ENCODE measurements around the gene SMIM20. TPM values are rescaled to one million over a fixed set of nuclear protein-coding genes. Genes with fewer than 3 reads are reported as not detected.

Gene SMIM20
- total and polyA plus RNA-seq, 2 donors = 30.7 to 65.3 TPM

DNA sequence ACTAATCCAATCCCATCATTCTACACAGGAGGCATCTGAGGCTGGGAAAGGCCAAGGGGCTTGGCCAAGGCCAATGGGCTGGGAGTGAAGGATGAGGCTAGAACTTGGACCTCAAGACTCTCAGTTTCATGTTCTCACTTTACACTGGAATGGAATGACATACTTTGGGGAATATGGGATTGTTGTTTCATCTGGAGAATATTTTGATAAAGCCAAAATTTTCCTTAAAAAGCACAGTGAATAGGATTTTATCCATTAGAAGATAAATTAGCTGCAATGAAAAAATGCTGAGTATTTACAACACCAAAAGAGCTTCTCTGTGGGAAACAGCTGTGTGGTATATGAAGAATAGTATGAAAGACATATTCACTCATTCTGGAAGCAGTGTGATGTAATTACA lies 29.3 kb downstream of the SMIM20 start:
- H3K27me3 ChIP-seq (ENCODE audit: control insufficient read depth in 2 of 2, insufficient read depth in 1 of 2, low read length in 1 of 2) = no peaks in the 10 kb centered on the region
- no peaks in the 10 kb centered on the region for H3K4me1 ChIP-seq (ENCODE audit: control insufficient read depth in 2 of 2, insufficient read depth in 2 of 2, low read length in 2 of 2)
- no peak overlapping the region for H3K4me3 ChIP-seq (ENCODE audit: low read length in 2 of 2)
- no peak for DNase-seq (ENCODE audit: low read depth in 6 of 9, low spot score in 9 of 9)
- H3K27ac ChIP-seq (ENCODE audit: low read depth in 1 of 2, low read length in 1 of 2) = no peak overlapping the region
- H3K36me3 ChIP-seq (ENCODE audit: control insufficient read depth in 2 of 2, insufficient read depth in 2 of 2, low read length in 1 of 2) = no peaks in the 10 kb centered on the region
- H3K9me3 ChIP-seq (ENCODE audit: control insufficient read depth in 2 of 2, insufficient read depth in 1 of 2, low read length in 1 of 2) = no peaks in the 10 kb centered on the region

DNA sequence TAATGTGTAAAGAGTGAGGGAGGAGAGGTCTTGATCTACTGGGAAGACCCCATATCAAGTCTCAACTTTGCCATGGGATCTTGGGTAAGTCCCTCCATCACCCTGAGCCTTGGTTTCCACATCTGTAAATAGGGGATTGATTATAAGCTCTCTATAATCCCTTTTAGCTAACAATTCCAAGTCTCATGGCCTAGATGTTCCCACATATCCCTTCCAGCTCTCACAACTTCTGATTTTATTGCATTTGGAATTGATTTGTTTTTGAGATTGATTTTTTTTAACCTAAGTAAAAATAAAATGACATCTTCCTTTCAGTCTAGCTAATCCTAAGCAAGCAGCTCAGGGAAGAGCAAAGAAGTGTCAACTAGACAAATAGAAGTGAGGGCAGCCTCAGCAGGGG lies 29.8 kb downstream of the SMIM20 start:
- no peaks in the 10 kb centered on the region for H3K4me1 ChIP-seq (ENCODE audit: control insufficient read depth in 2 of 2, insufficient read depth in 2 of 2, low read length in 2 of 2)
- no peak for DNase-seq (ENCODE audit: low read depth in 6 of 9, low spot score in 9 of 9)
- no peak overlapping the region for H3K4me3 ChIP-seq (ENCODE audit: low read length in 2 of 2)
- H3K27me3 ChIP-seq (ENCODE audit: control insufficient read depth in 2 of 2, insufficient read depth in 1 of 2, low read length in 1 of 2) = no peaks in the 10 kb centered on the region
- H3K9me3 ChIP-seq (ENCODE audit: control insufficient read depth in 2 of 2, insufficient read depth in 1 of 2, low read length in 1 of 2) = no peaks in the 10 kb centered on the region
- no peak overlapping the region for H3K27ac ChIP-seq (ENCODE audit: low read depth in 1 of 2, low read length in 1 of 2)
- H3K36me3 ChIP-seq (ENCODE audit: control insufficient read depth in 2 of 2, insufficient read depth in 2 of 2, low read length in 1 of 2) = no peaks in the 10 kb centered on the region

DNA sequence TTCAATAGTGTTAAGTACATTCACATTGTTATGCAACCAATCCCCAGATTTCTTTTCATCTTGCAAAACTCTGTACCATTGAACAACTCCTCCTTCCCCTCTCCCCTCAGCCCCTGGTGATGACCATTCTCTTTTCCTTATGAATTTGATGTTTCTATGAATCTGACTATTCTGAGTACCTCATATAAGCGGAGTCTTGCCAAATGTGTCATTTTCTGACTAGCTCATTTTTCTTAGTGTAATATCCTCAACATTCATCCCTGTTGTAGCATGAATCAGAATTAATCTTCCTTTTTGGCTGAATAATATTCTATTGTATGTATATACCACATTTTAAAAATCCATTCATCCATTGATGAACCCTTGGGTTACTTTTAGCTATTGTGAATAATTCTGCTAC lies 34.0 kb downstream of the SMIM20 start:
- no peak for DNase-seq (ENCODE audit: low read depth in 6 of 9, low spot score in 9 of 9)
- H3K27me3 ChIP-seq (ENCODE audit: control insufficient read depth in 2 of 2, insufficient read depth in 1 of 2, low read length in 1 of 2) = no peaks in the 10 kb centered on the region
- H3K36me3 ChIP-seq (ENCODE audit: control insufficient read depth in 2 of 2, insufficient read depth in 2 of 2, low read length in 1 of 2) = no peaks in the 10 kb centered on the region
- no peaks in the 10 kb centered on the region for H3K9me3 ChIP-seq (ENCODE audit: control insufficient read depth in 2 of 2, insufficient read depth in 1 of 2, low read length in 1 of 2)
- no peak overlapping the region for H3K27ac ChIP-seq (ENCODE audit: low read depth in 1 of 2, low read length in 1 of 2)
- H3K4me1 ChIP-seq (ENCODE audit: control insufficient read depth in 2 of 2, insufficient read depth in 2 of 2, low read length in 2 of 2) = peaks cover 0 to under 1% of the 10 kb centered on the region in 2 donors
- 100% methylated on average over 1 of the region's 1 CpG for WGBS
- no peak overlapping the region for H3K4me3 ChIP-seq (ENCODE audit: low read length in 2 of 2)

DNA sequence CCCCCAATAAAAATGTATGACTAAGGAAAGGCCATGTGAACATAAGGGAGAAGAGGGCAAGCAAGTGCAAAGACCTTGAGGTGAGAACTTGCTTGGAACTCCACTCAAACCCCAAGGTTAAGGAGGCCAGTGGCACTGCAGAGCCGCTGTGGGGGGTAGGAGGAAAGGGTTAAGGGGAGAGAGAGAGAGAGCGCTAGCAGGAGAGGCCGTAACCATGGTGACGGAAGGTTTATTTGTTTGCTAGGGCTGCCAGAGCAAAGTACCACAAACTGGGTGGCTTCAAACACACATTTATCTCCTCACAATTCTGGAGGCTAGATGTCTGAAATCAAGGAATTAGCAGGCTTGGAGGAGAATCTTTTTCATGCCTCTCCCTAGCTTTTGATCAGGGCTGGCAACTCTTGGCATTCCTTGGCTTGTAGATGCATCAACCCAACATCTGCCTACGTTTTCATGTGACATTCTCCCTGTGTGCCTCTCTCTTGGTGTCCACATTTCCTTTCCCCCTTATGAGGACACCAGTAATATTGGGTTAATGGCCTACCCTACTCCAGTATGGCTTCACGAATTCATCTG lies 35.2 kb downstream of the SMIM20 start:
- Histone ChIP-seq H3K4me3 (ENCODE audit: low read length in 2 of 2) (no peak overlapping the region), H3K9me3 (ENCODE audit: control insufficient read depth in 2 of 2, insufficient read depth in 1 of 2, low read length in 1 of 2) (no peaks in the 10 kb centered on the region), H3K27me3 (ENCODE audit: control insufficient read depth in 2 of 2, insufficient read depth in 1 of 2, low read length in 1 of 2) (no peaks in the 10 kb centered on the region), H3K4me1 (ENCODE audit: control insufficient read depth in 2 of 2, insufficient read depth in 2 of 2, low read length in 2 of 2) (peaks cover 0 to 3% of the 10 kb centered on the region in 2 donors), H3K36me3 (ENCODE audit: control insufficient read depth in 2 of 2, insufficient read depth in 2 of 2, low read length in 1 of 2) (no peaks in the 10 kb centered on the region), H3K27ac (ENCODE audit: low read depth in 1 of 2, low read length in 1 of 2) (no peak overlapping the region)
- WGBS = 88% methylated on average over 6 of the region's 6 CpGs
- no peak for DNase-seq (ENCODE audit: low read depth in 6 of 9, low spot score in 9 of 9)

DNA sequence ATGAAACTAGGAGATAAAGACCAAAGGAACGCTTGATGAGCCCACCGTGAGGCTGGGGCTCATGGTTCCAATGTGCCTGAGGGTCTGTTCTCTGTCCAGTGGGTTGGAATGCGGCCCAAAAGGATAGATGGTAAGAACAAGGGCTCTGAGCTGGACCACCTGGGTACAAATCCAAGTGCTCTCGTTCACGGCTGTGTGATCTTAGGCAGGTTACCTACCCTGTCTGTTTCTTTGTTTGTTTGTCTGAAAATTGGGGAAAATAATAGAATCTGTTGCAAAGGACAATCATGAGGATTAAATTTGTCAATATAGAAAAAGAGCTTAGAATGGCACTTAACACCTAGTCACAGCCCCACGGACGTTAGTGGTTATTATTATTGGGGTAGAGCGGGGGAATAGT lies 36.0 kb downstream of the SMIM20 start:
- no peaks in the 10 kb centered on the region for H3K9me3 ChIP-seq (ENCODE audit: control insufficient read depth in 2 of 2, insufficient read depth in 1 of 2, low read length in 1 of 2)
- H3K27me3 ChIP-seq (ENCODE audit: control insufficient read depth in 2 of 2, insufficient read depth in 1 of 2, low read length in 1 of 2) = no peaks in the 10 kb centered on the region
- no peak overlapping the region for H3K4me3 ChIP-seq (ENCODE audit: low read length in 2 of 2)
- no peak for DNase-seq (ENCODE audit: low read depth in 6 of 9, low spot score in 9 of 9)
- WGBS = 92% methylated on average over 8 of the region's 8 CpGs
- peaks cover 0 to 3% of the 10 kb centered on the region in 2 donors for H3K4me1 ChIP-seq (ENCODE audit: control insufficient read depth in 2 of 2, insufficient read depth in 2 of 2, low read length in 2 of 2)
- no peaks in the 10 kb centered on the region for H3K36me3 ChIP-seq (ENCODE audit: control insufficient read depth in 2 of 2, insufficient read depth in 2 of 2, low read length in 1 of 2)
- no peak overlapping the region for H3K27ac ChIP-seq (ENCODE audit: low read depth in 1 of 2, low read length in 1 of 2)

DNA sequence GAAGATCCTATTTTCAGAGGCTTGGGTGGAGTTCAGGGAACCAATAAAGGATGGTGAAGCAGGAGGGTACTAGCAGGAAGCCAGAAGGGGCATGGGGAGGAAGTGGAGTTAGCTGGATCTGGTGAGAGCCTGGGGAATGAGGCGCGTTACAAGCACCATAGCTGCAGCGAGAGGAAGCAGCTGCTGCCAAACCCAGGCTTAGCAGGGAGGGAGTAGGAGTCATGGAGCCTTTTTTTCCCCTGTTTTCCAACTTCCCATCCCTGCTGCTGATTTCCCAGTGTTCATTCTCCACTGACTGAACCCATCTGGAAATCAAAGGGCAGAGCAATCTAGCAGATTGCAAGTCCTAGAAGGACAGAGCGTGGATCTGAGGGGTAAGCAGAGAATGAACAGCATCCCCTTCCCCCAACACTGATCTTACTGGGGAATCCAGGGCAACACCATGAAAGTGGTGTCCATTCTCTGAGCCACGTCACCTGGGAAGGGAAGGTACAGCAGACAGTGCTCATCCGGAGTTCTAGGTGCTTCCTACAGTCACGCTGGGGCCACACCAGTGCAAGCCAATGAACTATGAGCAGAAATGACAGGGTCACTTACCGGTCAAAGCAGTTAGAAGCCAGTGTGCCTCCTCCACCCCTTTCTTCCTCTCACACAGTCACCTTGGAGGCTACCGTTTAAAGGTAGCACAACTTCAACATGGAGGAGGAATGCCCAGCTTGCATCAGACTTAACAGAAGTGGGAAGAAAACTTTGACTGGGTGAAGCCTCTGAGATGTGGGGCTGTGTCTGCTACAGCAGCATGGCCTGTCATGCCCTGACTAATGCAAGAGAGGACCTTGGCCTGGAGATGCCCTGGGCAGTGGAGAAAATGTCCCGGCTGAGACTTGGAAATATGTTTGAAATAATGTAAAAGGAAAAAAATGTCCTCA lies 36.7 kb downstream of the SMIM20 start:
- no peak overlapping the region for H3K4me3 ChIP-seq (ENCODE audit: low read length in 2 of 2)
- no peak overlapping the region for H3K27ac ChIP-seq (ENCODE audit: low read depth in 1 of 2, low read length in 1 of 2)
- H3K36me3 ChIP-seq (ENCODE audit: control insufficient read depth in 2 of 2, insufficient read depth in 2 of 2, low read length in 1 of 2) = no peaks in the 10 kb centered on the region
- no peaks in the 10 kb centered on the region for H3K9me3 ChIP-seq (ENCODE audit: control insufficient read depth in 2 of 2, insufficient read depth in 1 of 2, low read length in 1 of 2)
- DNase-seq (ENCODE audit: low read depth in 6 of 9, low spot score in 9 of 9) = no peak
- 75% methylated on average over 10 of the region's 10 CpGs for WGBS
- H3K4me1 ChIP-seq (ENCODE audit: control insufficient read depth in 2 of 2, insufficient read depth in 2 of 2, low read length in 2 of 2) = peaks cover 0 to 3% of the 10 kb centered on the region in 2 donors
- H3K27me3 ChIP-seq (ENCODE audit: control insufficient read depth in 2 of 2, insufficient read depth in 1 of 2, low read length in 1 of 2) = no peaks in the 10 kb centered on the region

DNA sequence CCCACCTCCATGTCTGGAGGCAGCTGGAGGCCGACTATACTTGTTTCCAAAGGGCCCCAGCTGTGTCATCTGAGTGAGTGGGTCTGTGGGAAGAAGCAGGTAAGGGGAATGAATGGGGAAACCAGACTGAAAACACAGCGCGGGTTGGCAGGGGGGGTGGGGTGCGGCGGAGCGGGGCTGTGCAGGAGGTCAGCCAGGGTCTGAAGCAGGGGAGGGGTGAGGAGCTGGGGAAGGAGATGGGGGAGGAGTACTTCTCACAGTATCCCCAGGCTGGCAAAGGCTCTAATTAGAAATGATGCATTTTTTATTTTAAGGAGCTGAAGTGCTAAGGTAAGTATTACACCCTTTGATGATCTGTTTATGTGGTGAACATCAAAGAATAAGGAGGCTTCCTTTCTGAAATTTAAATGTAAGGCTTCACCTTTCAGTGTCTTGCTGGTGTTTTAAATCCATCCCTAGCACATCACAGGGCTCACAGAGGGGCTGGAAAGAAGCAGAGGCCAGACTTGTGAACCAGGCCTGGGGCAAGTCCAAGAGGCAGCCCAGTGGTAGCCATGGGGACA lies 37.5 kb downstream of the SMIM20 start:
- Histone ChIP-seq H3K27ac (ENCODE audit: low read depth in 1 of 2, low read length in 1 of 2) (no peak overlapping the region), H3K36me3 (ENCODE audit: control insufficient read depth in 2 of 2, insufficient read depth in 2 of 2, low read length in 1 of 2) (no peaks in the 10 kb centered on the region), H3K4me1 (ENCODE audit: control insufficient read depth in 2 of 2, insufficient read depth in 2 of 2, low read length in 2 of 2) (peaks cover 0 to 3% of the 10 kb centered on the region in 2 donors), H3K9me3 (ENCODE audit: control insufficient read depth in 2 of 2, insufficient read depth in 1 of 2, low read length in 1 of 2) (no peaks in the 10 kb centered on the region), H3K27me3 (ENCODE audit: control insufficient read depth in 2 of 2, insufficient read depth in 1 of 2, low read length in 1 of 2) (no peaks in the 10 kb centered on the region), H3K4me3 (ENCODE audit: low read length in 2 of 2) (no peak overlapping the region)
- 84% methylated on average over 6 of the region's 6 CpGs for WGBS
- no peak for DNase-seq (ENCODE audit: low read depth in 6 of 9, low spot score in 9 of 9)

DNA sequence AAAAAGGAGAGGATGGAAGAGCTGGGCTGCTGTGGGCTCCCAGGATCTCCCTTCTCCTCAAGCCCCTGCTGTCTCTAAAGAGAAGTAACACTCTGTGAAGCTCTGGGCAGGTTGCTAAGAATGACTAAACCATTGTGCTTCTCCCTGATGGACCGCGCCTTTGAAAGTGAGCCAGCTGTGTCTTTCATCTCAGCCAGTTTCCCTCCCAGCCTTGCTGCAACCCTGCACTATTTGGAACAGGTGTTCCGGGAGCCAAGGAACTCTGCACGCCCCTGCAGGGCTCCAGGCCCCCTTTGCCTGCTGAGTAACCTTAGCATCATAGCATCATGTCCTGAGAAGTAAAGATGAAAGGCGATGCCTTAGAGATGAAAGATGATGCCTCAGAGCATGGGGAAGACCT lies 39.7 kb downstream of the SMIM20 start:
- no peak overlapping the region for H3K27ac ChIP-seq (ENCODE audit: low read depth in 1 of 2, low read length in 1 of 2)
- WGBS = 79% methylated on average over 5 of the region's 5 CpGs
- no peaks in the 10 kb centered on the region for H3K36me3 ChIP-seq (ENCODE audit: control insufficient read depth in 2 of 2, insufficient read depth in 2 of 2, low read length in 1 of 2)
- H3K9me3 ChIP-seq (ENCODE audit: control insufficient read depth in 2 of 2, insufficient read depth in 1 of 2, low read length in 1 of 2) = no peaks in the 10 kb centered on the region
- no peak overlapping the region for H3K4me3 ChIP-seq (ENCODE audit: low read length in 2 of 2)
- H3K27me3 ChIP-seq (ENCODE audit: control insufficient read depth in 2 of 2, insufficient read depth in 1 of 2, low read length in 1 of 2) = no peaks in the 10 kb centered on the region
- no peak for DNase-seq (ENCODE audit: low read depth in 6 of 9, low spot score in 9 of 9)
- peaks cover 0 to 3% of the 10 kb centered on the region in 2 donors for H3K4me1 ChIP-seq (ENCODE audit: control insufficient read depth in 2 of 2, insufficient read depth in 2 of 2, low read length in 2 of 2)

DNA sequence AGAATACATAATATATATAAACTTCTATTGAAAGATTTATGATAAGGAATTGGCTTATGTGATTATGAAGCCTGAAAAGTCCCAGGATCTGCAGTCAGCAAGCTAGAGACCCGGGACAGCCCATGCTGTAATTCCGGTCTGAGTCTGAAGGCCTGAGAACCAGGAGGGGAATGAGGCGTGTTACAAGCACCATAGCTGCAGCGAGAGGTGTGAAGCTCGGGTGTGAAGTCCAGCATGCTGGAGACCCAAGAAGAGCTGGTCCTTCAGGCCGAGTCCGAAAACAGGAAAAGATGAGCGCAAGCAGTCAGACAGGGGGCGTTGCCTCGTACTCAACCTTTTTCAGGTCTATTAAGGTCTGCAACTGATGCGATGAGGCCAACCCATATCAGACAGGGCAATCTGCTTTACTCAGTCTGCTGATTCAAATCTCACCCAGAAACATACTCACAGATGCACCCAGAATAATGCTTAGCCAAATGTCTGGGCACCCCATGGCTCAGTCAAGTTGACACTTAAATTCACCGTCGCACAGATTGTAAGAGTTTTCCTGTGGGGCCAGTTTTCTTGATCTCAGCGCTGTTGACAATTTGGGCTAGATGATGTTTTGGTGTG lies 40.4 kb downstream of the SMIM20 start:
- no peak for DNase-seq (ENCODE audit: low read depth in 6 of 9, low spot score in 9 of 9)
- Histone ChIP-seq H3K36me3 (ENCODE audit: control insufficient read depth in 2 of 2, insufficient read depth in 2 of 2, low read length in 1 of 2) (no peaks in the 10 kb centered on the region), H3K27ac (ENCODE audit: low read depth in 1 of 2, low read length in 1 of 2) (no peak overlapping the region), H3K9me3 (ENCODE audit: control insufficient read depth in 2 of 2, insufficient read depth in 1 of 2, low read length in 1 of 2) (no peaks in the 10 kb centered on the region), H3K27me3 (ENCODE audit: control insufficient read depth in 2 of 2, insufficient read depth in 1 of 2, low read length in 1 of 2) (no peaks in the 10 kb centered on the region), H3K4me3 (ENCODE audit: low read length in 2 of 2) (no peak overlapping the region), H3K4me1 (ENCODE audit: control insufficient read depth in 2 of 2, insufficient read depth in 2 of 2, low read length in 2 of 2) (peaks cover 0 to 3% of the 10 kb centered on the region in 2 donors)
- 83% methylated on average over 14 of the region's 14 CpGs for WGBS

Measured in thymus (tissue), 11 donors.